Skeletal muscle tissue (tissue), 4 donors: Measurements from ENCODE around the gene SVOP. TPM values are rescaled to one million over a fixed set of nuclear protein-coding genes. Genes with fewer than 3 reads are reported as not detected.
"Not testable (repeated sequence)": the region's sequence is repeated elsewhere in the genome, so short reads cannot be mapped to it uniquely, and the experiment has no call there.

ENCODE experiments used
- H3K27ac ChIP-seq: one replicate; pipeline ENCODE4 v1.7.0; 2013; ENCODE audit warnings: mild to moderate bottlenecking, low read depth, low read length, inconsistent platforms
- H3K27me3 ChIP-seq, 3 donors: one replicate each; pipeline ENCODE4 v1.7.0; 2013; ENCODE audit warnings: low read length in 3 of 3; ENCODE audit not compliant: control insufficient read depth in 3 of 3, insufficient read depth in 3 of 3
- H3K36me3 ChIP-seq, 3 donors: one replicate each; pipeline ENCODE4 v1.7.0; 2013; ENCODE audit warnings: low read length in 3 of 3; ENCODE audit not compliant: control insufficient read depth in 3 of 3, insufficient read depth in 3 of 3
- H3K4me1 ChIP-seq, 3 donors: one replicate each; pipeline ENCODE4 v1.7.0; 2013; ENCODE audit warnings: low read length in 3 of 3, mild to moderate bottlenecking in 3 of 3; ENCODE audit not compliant: control insufficient read depth in 3 of 3, insufficient read depth in 3 of 3
- H3K4me3 ChIP-seq, 3 donors: one replicate each; pipeline ENCODE4 v1.7.0; 2013; ENCODE audit warnings: low read length in 3 of 3
- H3K9ac ChIP-seq, 3 donors: one replicate each; pipeline ENCODE4 v1.7.0; 2013; ENCODE audit warnings: low read length in 3 of 3, mild to moderate bottlenecking in 3 of 3, moderate library complexity in 2 of 3, low read depth in 1 of 3
- H3K9me3 ChIP-seq, 3 donors: one replicate each; pipeline ENCODE4 v1.7.0; 2013; ENCODE audit warnings: low read length in 3 of 3; ENCODE audit not compliant: control insufficient read depth in 3 of 3
- total RNA-seq: library from RNA; depleted of rRNA; stranded (reverse); fragments of >200 nt; gene quantifications from one replicate; pipeline ENCODE4 v1.2.3, GENCODE V29; 2014
- donor health status: Osteomylitis.

SVOP gene
- total RNA-seq, 1 donor from 2014 or later = under 0.01 TPM

GRCh38 chr12:109010259-109010658 lies 10.6 kb downstream of the SVOP start:
- Histone ChIP-seq H3K9ac (no peak overlapping the region), H3K4me1 (no peaks in the 10 kb centered on the region), H3K4me3 (no peak overlapping the region), H3K36me3 (no peaks in the 10 kb centered on the region), H3K27ac (no peak overlapping the region), H3K9me3 (no peaks in the 10 kb centered on the region), H3K27me3 (peaks cover 0 to 3% (median 0%) of the 10 kb centered on the region in 3 donors)

- Histone ChIP-seq H3K4me3 (no peak overlapping the region), H3K9ac (no peak overlapping the region), H3K27ac (no peak overlapping the region), H3K27me3 (peaks cover 0 to 3% (median 0%) of the 10 kb centered on the region in 3 donors), H3K4me1 (no peaks in the 10 kb centered on the region), H3K9me3 (no peaks in the 10 kb centered on the region), H3K36me3 (no peaks in the 10 kb centered on the region)
These were observed 11.1 kb downstream of the SVOP start for GRCh38 chr12:109009766-109010165.

GRCh38 chr12:109004017-109004416 lies 16.9 kb downstream of the SVOP start:
- H3K9ac ChIP-seq = no peak overlapping the region
- no peaks in the 10 kb centered on the region for H3K27me3 ChIP-seq
- no peak overlapping the region for H3K27ac ChIP-seq
- no peaks in the 10 kb centered on the region for H3K4me1 ChIP-seq
- no peaks in the 10 kb centered on the region for H3K36me3 ChIP-seq
- H3K9me3 ChIP-seq = no peaks in the 10 kb centered on the region
- H3K4me3 ChIP-seq = no peak overlapping the region

GRCh38 chr12:108996320-108996719 lies 24.5 kb downstream of the SVOP start:
- H3K9me3 ChIP-seq = no peaks in the 10 kb centered on the region
- H3K4me3 ChIP-seq = no peak overlapping the region
- H3K27ac ChIP-seq = no peak overlapping the region
- no peaks in the 10 kb centered on the region for H3K4me1 ChIP-seq
- no peak overlapping the region for H3K9ac ChIP-seq
- H3K36me3 ChIP-seq = no peaks in the 10 kb centered on the region
- H3K27me3 ChIP-seq = peaks cover 0 to 3% (median 0%) of the 10 kb centered on the region in 3 donors

GRCh38 chr12:108995370-108995992 lies 25.4 kb downstream of the SVOP start:
- no peaks in the 10 kb centered on the region for H3K9me3 ChIP-seq

GRCh38 chr12:108990103-108990502 lies 30.8 kb downstream of the SVOP start:
- H3K9ac ChIP-seq, H3K9me3 ChIP-seq, H3K4me3 ChIP-seq, H3K4me1 ChIP-seq, H3K27me3 ChIP-seq, H3K27ac ChIP-seq, H3K36me3 ChIP-seq: not testable (repeated sequence)

More at GRCh38 chr12:108995370-108995992, 25.4 kb downstream of the SVOP start:
- Histone ChIP-seq H3K36me3 (no peaks in the 10 kb centered on the region), H3K9ac (no peak overlapping the region), H3K27me3 (peaks cover 0 to 9% (median 0%) of the 10 kb centered on the region in 3 donors), H3K27ac (no peak overlapping the region), H3K4me3 (no peak overlapping the region), H3K4me1 (no peaks in the 10 kb centered on the region)

- no peak overlapping the region for H3K9ac ChIP-seq
- no peak overlapping the region for H3K27ac ChIP-seq
- H3K9me3 ChIP-seq = no peaks in the 10 kb centered on the region
- H3K4me3 ChIP-seq = no peak overlapping the region
- H3K27me3 ChIP-seq = peaks cover 0 to 9% (median 0%) of the 10 kb centered on the region in 3 donors
- H3K4me1 ChIP-seq = no peaks in the 10 kb centered on the region
- H3K36me3 ChIP-seq = no peaks in the 10 kb centered on the region
These were observed 31.5 kb downstream of the SVOP start for GRCh38 chr12:108989376-108989775.

GRCh38 chr12:108985750-108986149 lies 35.1 kb downstream of the SVOP start:
- H3K36me3 ChIP-seq = no peaks in the 10 kb centered on the region
- no peak overlapping the region for H3K27ac ChIP-seq
- no peak overlapping the region for H3K4me3 ChIP-seq
- no peaks in the 10 kb centered on the region for H3K9me3 ChIP-seq
- H3K9ac ChIP-seq = no peak overlapping the region
- no peaks in the 10 kb centered on the region for H3K4me1 ChIP-seq
- peaks cover 0 to 1% (median 0%) of the 10 kb centered on the region in 3 donors for H3K27me3 ChIP-seq

GRCh38 chr12:108983227-108983626 lies 37.6 kb downstream of the SVOP start:
- Histone ChIP-seq H3K9me3 (no peaks in the 10 kb centered on the region), H3K27ac (no peak overlapping the region), H3K4me3 (no peak overlapping the region), H3K4me1 (no peaks in the 10 kb centered on the region), H3K27me3 (no peaks in the 10 kb centered on the region), H3K36me3 (no peaks in the 10 kb centered on the region), H3K9ac (no peak overlapping the region)

- H3K9me3 ChIP-seq = no peaks in the 10 kb centered on the region
- H3K4me1 ChIP-seq = no peaks in the 10 kb centered on the region
- H3K36me3 ChIP-seq = no peaks in the 10 kb centered on the region
- no peak overlapping the region for H3K9ac ChIP-seq
- no peaks in the 10 kb centered on the region for H3K27me3 ChIP-seq
- no peak overlapping the region for H3K27ac ChIP-seq
- H3K4me3 ChIP-seq = no peak overlapping the region
These were observed 38.1 kb downstream of the SVOP start for GRCh38 chr12:108982621-108983219.
